ENCODE measurements around the gene CHRNA4. TPM values are rescaled to one million over a fixed set of nuclear protein-coding genes. Genes with fewer than 3 reads are reported as not detected.

Gene CHRNA4
- total and polyA plus RNA-seq, 10 of the 15 experiments (the other 5 are each of a cell fraction or from before 2014, with no cell fraction given): 0.04 to 0.41 (median 0.06) TPM; not detected in 5

GRCh38 chr20:63301671-63302070, 59.5 kb downstream of the CHRNA4 start:
- no peak for FAIRE-seq
- no TSS peak for BruUV-seq (replicated peaks)
- ATAC-seq: no peak
- no peak for DNase-seq (ENCODE audit: low read depth, low spot score)
- no peaks in the 10 kb centered on the region for H4K20me1 ChIP-seq (ENCODE audit: control insufficient read depth, insufficient read depth)
- SMC1A ChIA-PET (ENCODE audit: uncharacterized antibody, unreplicated experiment): no interaction called here
- POLR2A ChIA-PET: no interaction called here
- H2AFZ ChIP-seq (ENCODE audit: control insufficient read depth, low read depth, low read length): no peak overlapping the region
- 89% methylated on average over 1 of the region's 1 CpG for WGBS (ENCODE audit: insufficient coverage, insufficient replicate concordance, low lambda C conversion rate, missing lambda C conversion rate)
- in situ Hi-C loops (cut with MboI) (no loop called here), intact Hi-C loops (cut with micrococcal nuclease; ENCODE audit: unreplicated experiment) (no loop called here)
- H3K36me3 ChIP-seq (ENCODE audit: control insufficient read depth in 2 of 2, insufficient read depth in 2 of 2, low read length in 1 of 2): no peaks in the 10 kb centered on the region
- RAD21 ChIA-PET (ENCODE audit: unreplicated experiment): no interaction called here
- H3K9me3 ChIP-seq (replicated peaks; ENCODE audit: control insufficient read depth, insufficient read depth, low read length): no peaks in the 10 kb centered on the region
- H3K79me2 ChIP-seq (ENCODE audit: control insufficient read depth, insufficient read depth, low read length): no peaks in the 10 kb centered on the region
- TF ChIP-seq SUZ12 (IDR thresholded peaks at IDR 0.05; ENCODE audit: unreplicated experiment): no peak
- no peak for TF ChIP-seq SP1 (IDR thresholded peaks at IDR 0.05; ENCODE audit: low read depth, low read length)
- TF ChIP-seq ZNF207 (IDR thresholded peaks at IDR 0.05; ENCODE audit: borderline replicate concordance): no peak
- no peak for TF ChIP-seq MYB (IDR thresholded peaks at IDR 0.05; ENCODE audit: borderline replicate concordance, low read depth, low read length)
- TF ChIP-seq ZNF274 (IDR thresholded peaks at IDR 0.05; ENCODE audit: insufficient read depth, insufficient read length): no peak
- no peak for TF ChIP-seq CHD2 (IDR thresholded peaks at IDR 0.05; ENCODE audit: borderline replicate concordance, low read depth, low read length)
- no peak for TF ChIP-seq ZZZ3 (IDR thresholded peaks at IDR 0.05; ENCODE audit: control insufficient read depth, insufficient read length, low read depth)
- TF ChIP-seq SREBF2 (IDR thresholded peaks at IDR 0.05; ENCODE audit: low read length): no peak
- TF ChIP-seq CHD1 (IDR thresholded peaks at IDR 0.05; ENCODE audit: low read depth, low read length): no peak
- TF ChIP-seq YBX1 (IDR thresholded peaks at IDR 0.05): no peak
- TF ChIP-seq TBL1XR1 (IDR thresholded peaks at IDR 0.05; ENCODE audit: low read depth, low read length): no peak
- TF ChIP-seq RAD51 (IDR thresholded peaks at IDR 0.05): no peak
- TF ChIP-seq, protein P1, sequence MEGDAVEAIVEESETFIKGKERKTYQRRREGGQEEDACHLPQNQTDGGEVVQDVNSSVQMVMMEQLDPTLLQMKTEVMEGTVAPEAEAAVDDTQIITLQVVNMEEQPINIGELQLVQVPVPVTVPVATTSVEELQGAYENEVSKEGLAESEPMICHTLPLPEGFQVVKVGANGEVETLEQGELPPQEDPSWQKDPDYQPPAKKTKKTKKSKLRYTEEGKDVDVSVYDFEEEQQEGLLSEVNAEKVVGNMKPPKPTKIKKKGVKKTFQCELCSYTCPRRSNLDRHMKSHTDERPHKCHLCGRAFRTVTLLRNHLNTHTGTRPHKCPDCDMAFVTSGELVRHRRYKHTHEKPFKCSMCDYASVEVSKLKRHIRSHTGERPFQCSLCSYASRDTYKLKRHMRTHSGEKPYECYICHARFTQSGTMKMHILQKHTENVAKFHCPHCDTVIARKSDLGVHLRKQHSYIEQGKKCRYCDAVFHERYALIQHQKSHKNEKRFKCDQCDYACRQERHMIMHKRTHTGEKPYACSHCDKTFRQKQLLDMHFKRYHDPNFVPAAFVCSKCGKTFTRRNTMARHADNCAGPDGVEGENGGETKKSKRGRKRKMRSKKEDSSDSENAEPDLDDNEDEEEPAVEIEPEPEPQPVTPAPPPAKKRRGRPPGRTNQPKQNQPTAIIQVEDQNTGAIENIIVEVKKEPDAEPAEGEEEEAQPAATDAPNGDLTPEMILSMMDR (IDR thresholded peaks at IDR 0.05 in 2 of 3, conservative IDR thresholded peaks at IDR 0.05 in 1 of 3; ENCODE audit: control insufficient read depth in 2 of 3, extremely low read depth in 1 of 3, insufficient read depth in 1 of 3, low read depth in 3 of 3, low read length in 3 of 3): no peak
- no peak for TF ChIP-seq RELA (IDR thresholded peaks at IDR 0.05; ENCODE audit: borderline replicate concordance, partially characterized antibody)
- TF ChIP-seq MTA2 (IDR thresholded peaks at IDR 0.05; ENCODE audit: low read depth): no peak
- no peak for TF ChIP-seq STAT1 (conservative IDR thresholded peaks at IDR 0.05)
- TF ChIP-seq YY1 (IDR thresholded peaks at IDR 0.05; ENCODE audit: low read depth, low read length): no peak
- TF ChIP-seq RAD21 (IDR thresholded peaks at IDR 0.05; ENCODE audit: insufficient read depth, low read depth, low read length): no peak
- CTCF ChIA-PET: no interaction called here
- H3K27me3 ChIP-seq (replicated peaks in 1 of 2; ENCODE audit: control insufficient read depth in 2 of 2, insufficient read depth in 2 of 2, low read length in 1 of 2): no peaks in the 10 kb centered on the region
- no peak overlapping the region for H3K4me3 ChIP-seq
- no peak overlapping the region for H3K4me2 ChIP-seq (ENCODE audit: control insufficient read depth, insufficient read depth)
- no peaks in the 10 kb centered on the region for H3K4me1 ChIP-seq (ENCODE audit: control insufficient read depth, insufficient read depth, low read length)
- no peak overlapping the region for H3K27ac ChIP-seq (ENCODE audit: control insufficient read depth, insufficient read depth)
- no peak overlapping the region for H3K9ac ChIP-seq (ENCODE audit: control insufficient read depth, insufficient read depth, low read length)
